ENCODE results near the gene BUB1.

GRCh38 chr2:110717734-110718133 lies 39.9 kb upstream of the BUB1 start:
- TF ChIP-seq YY1 (IDR thresholded peaks at IDR 0.05; ENCODE audit: insufficient read depth, insufficient read length), result no peak
- TF ChIP-seq ZNF274 (IDR thresholded peaks at IDR 0.05; ENCODE audit: low read depth, low read length), result no peak

Data from NT2/D1 (cell line).